B cell (primary cell): Measurements from ENCODE around the gene LCE3E. TPM values are rescaled to one million over a fixed set of nuclear protein-coding genes. Genes with fewer than 3 reads are reported as not detected.

Source experiments
- ATAC-seq: fragments of 200-7000 bp; cut with Tn5 transposase; one replicate; pipeline ENCODE4 v1.10.0; 2021; ENCODE audit warnings: low read depth, mild to moderate bottlenecking, moderate number of reproducible peaks, moderate library complexity
- CTCF ChIA-PET: fragments of 350-600 bp; sonication (Branson Sonifier 250); formaldehyde crosslinking; loops from one replicate; lab custom pipeline; 2021; ENCODE audit warnings: antibody characterized with exemption, inconsistent platforms; lab: Charles Lee
- POLR2A ChIA-PET: fragments of 350-600 bp; sonication (Branson Sonifier 250); formaldehyde crosslinking; loops from one replicate; lab custom pipeline; 2021; ENCODE audit warnings: antibody characterized with exemption; lab: Charles Lee
- DNase-seq: peaks from one replicate; pipeline ENCODE4 v3.0.0; 2013
- H2AFZ ChIP-seq: 2 replicates; pipeline ENCODE4 v1.6.1; 2012; ENCODE audit warnings: mild to moderate bottlenecking, low read depth, low read length; ENCODE audit not compliant: insufficient read depth, poor library complexity, severe bottlenecking
- H3K27ac ChIP-seq, 2 donors: 1 replicate in 1 of 2; 2 replicates in 1 of 2; pipeline ENCODE4 v1.5.1; 2012 to 2013; ENCODE audit warnings: low read length in 2 of 2, mild to moderate bottlenecking in 2 of 2, moderate library complexity in 1 of 2
- H3K27me3 ChIP-seq, 4 experiments: fragments of 200-600 bp in 1 of 4; sonication (generic) in 1 of 4; replicated peaks in 1 of 4; 1 replicate in 2 of 4; 2 replicates in 2 of 4; pipeline versions ENCODE4 v1.6.1 to v1.7.0; 2013 to 2016; ENCODE audit warnings: low read length in 3 of 4, mild to moderate bottlenecking in 2 of 4, mixed read lengths in 1 of 4, moderate library complexity in 1 of 4; ENCODE audit not compliant: insufficient read depth in 4 of 4, control insufficient read depth in 3 of 4; ENCODE audit errors: control extremely low read depth in 1 of 4
- H3K36me3 ChIP-seq, 2 experiments: replicated peaks in 1 of 2; 1 replicate in 1 of 2; 2 replicates in 1 of 2; pipeline versions ENCODE4 v1.6.1 to v1.7.1; 2013; ENCODE audit warnings: low read length in 1 of 2; ENCODE audit not compliant: insufficient read depth in 2 of 2, control insufficient read depth in 1 of 2; ENCODE audit errors: control extremely low read depth in 1 of 2, extremely low read depth in 1 of 2
- H3K4me1 ChIP-seq, 2 donors: fragments of 200-600 bp in 1 of 2; sonication (generic) in 1 of 2; 1 replicate in 1 of 2; 2 replicates in 1 of 2; pipeline versions ENCODE4 v1.5.1 to v1.6.1; 2013 to 2017; ENCODE audit warnings: low read length in 2 of 2; ENCODE audit not compliant: control insufficient read depth in 2 of 2, insufficient read depth in 2 of 2
- H3K4me2 ChIP-seq: replicated peaks from 2 replicates; pipeline ENCODE3; 2012; ENCODE audit warnings: mild to moderate bottlenecking, low read depth, low read length; ENCODE audit not compliant: poor library complexity, severe bottlenecking
- H3K4me3 ChIP-seq, 5 experiments: fragments of 200-600 bp in 1 of 5; sonication (generic) in 1 of 5; 1 replicate in 3 of 5; 2 replicates in 2 of 5; pipeline versions ENCODE4 v1.5.1 to v1.7.0; 2011 to 2016; ENCODE audit warnings: low read length in 4 of 5, mild to moderate bottlenecking in 4 of 5, low read depth in 2 of 5, control low read depth in 1 of 5, moderate library complexity in 1 of 5; ENCODE audit not compliant: insufficient read depth in 1 of 5; ENCODE audit errors: control extremely low read depth in 1 of 5, extremely low read depth in 1 of 5
- H3K79me2 ChIP-seq: fragments of 200-600 bp; sonication (generic); one replicate; pipeline ENCODE4 v1.6.0; 2016; ENCODE audit warnings: low read length; ENCODE audit not compliant: control insufficient read depth, insufficient read depth
- H3K9ac ChIP-seq: fragments of 200-600 bp; sonication (generic); 2 replicates; pipeline ENCODE4 v1.6.1; 2017; ENCODE audit warnings: mild to moderate bottlenecking, low read length, moderate library complexity
- H3K9me3 ChIP-seq, 3 donors: one replicate each; pipeline versions ENCODE4 v1.6.1 to v1.7.1; 2013; ENCODE audit warnings: low read length in 2 of 3; ENCODE audit not compliant: control insufficient read depth in 2 of 3, insufficient read depth in 1 of 3; ENCODE audit errors: control extremely low read depth in 1 of 3
- H4K20me1 ChIP-seq: 2 replicates; pipeline ENCODE4 v1.6.0; 2012; ENCODE audit warnings: mild to moderate bottlenecking, low read length; ENCODE audit not compliant: insufficient read depth, control insufficient read depth, poor library complexity, severe bottlenecking
- H3K27ac Mint-ChIP-seq: one replicate; pipeline ENCODE4 v1.8.0; 2021; ENCODE audit warnings: mixed read lengths
- H3K27me3 Mint-ChIP-seq: one replicate; pipeline ENCODE4 v1.8.0; 2021; ENCODE audit warnings: mixed read lengths
- H3K4me1 Mint-ChIP-seq: one replicate; pipeline ENCODE4 v1.8.0; 2021; ENCODE audit warnings: mixed read lengths
- H3K4me3 Mint-ChIP-seq: one replicate; pipeline ENCODE4 v1.8.0; 2021; ENCODE audit warnings: mixed read lengths
- H3K9me3 Mint-ChIP-seq: one replicate; pipeline ENCODE4 v1.8.0; 2022; ENCODE audit warnings: mixed read lengths; ENCODE audit not compliant: insufficient read depth
- EZH2 ChIP-seq: IDR thresholded peaks from 2 replicates; pipeline ENCODE4 v1.6.1; 2012; ENCODE audit warnings: borderline replicate concordance, low read depth, mild to moderate bottlenecking, moderate library complexity, low read length; ENCODE audit not compliant: insufficient read depth, poor library complexity, severe bottlenecking
- WGBS: methylation state at CpG from one replicate; pipeline ENCODE4 v1.1.5; 2013; ENCODE audit warnings: missing lambda C conversion rate; ENCODE audit not compliant: insufficient coverage; 5-methylcytosine and 5-hydroxymethylcytosine counted together
- intact Hi-C: fragments of 100-400 bp; cut with micrococcal nuclease; formaldehyde crosslinking; loops from one replicate; pipeline ENCODE4 v1.10.0; 2022
- polyA plus RNA-seq: library from polyadenylated mRNA; depleted of rRNA; stranded (reverse); fragments of >200 nt; gene quantifications from 2 replicates; pipeline ENCODE4 v1.2.3, GENCODE V29; 2012
- total RNA-seq, 2 donors: library from RNA; stranded (reverse); fragments of 120-200 nt in 1 of 2; gene quantifications; 1 replicate in 1 of 2; 2 replicates in 1 of 2; pipeline versions ENCODE4 v1.2.3 to v1.2.4, GENCODE V29; 2013 to 2022
- TF ChIP-seq, protein P1 (sequence below): fragments of 200-600 bp; IDR thresholded peaks from one replicate; pipeline ENCODE4 v1.8.0; 2022; ENCODE audit warnings: antibody characterized with exemption, mild to moderate bottlenecking

Gene LCE3E
- total and polyA plus RNA-seq, 2 donors (not counting 1 experiment from before 2014, with no cell fraction given), result not detected

- ATAC-seq, result no peak
- DNase-seq, result no peak
Observed at GRCh38 chr1:152599934-152600333, 33.4 kb upstream of the LCE3E start, which contains the start of gene LCE3C. Gene LCE3C (plus strand): TSS chr1:152600234. CDS start chr1:152600732, 498 bp downstream.

GRCh38 chr1:152596986-152597385 is 30.4 kb upstream of the LCE3E start:
- no peaks in the 10 kb centered on the region for H3K27me3 Mint-ChIP-seq
- H3K27me3 ChIP-seq, result peaks cover 0 to 2% (median 0%) of the 10 kb centered on the region in 4 experiments
- H4K20me1 ChIP-seq, result no peaks in the 10 kb centered on the region
- peaks cover 6 to 11% (median 6%) of the 10 kb centered on the region in 3 donors for H3K9me3 ChIP-seq
- ATAC-seq (no peak), DNase-seq (no peak)
- H3K27ac ChIP-seq, result no peak overlapping the region
- no peaks in the 10 kb centered on the region for H3K79me2 ChIP-seq
- no peak overlapping the region for H3K9ac ChIP-seq
- CTCF ChIA-PET, result no interaction called here
- H3K4me1 ChIP-seq, result no peaks in the 10 kb centered on the region
- POLR2A ChIA-PET, result no interaction called here
- intact Hi-C loops, result no loop called here
- H3K27ac Mint-ChIP-seq, result no peak overlapping the region
- no peak overlapping the region for H3K4me3 Mint-ChIP-seq
- H3K4me1 Mint-ChIP-seq, result no peaks in the 10 kb centered on the region
- no peak overlapping the region for H3K4me2 ChIP-seq
- H3K4me3 ChIP-seq, result no peak overlapping the region
- TF ChIP-seq, protein P1, sequence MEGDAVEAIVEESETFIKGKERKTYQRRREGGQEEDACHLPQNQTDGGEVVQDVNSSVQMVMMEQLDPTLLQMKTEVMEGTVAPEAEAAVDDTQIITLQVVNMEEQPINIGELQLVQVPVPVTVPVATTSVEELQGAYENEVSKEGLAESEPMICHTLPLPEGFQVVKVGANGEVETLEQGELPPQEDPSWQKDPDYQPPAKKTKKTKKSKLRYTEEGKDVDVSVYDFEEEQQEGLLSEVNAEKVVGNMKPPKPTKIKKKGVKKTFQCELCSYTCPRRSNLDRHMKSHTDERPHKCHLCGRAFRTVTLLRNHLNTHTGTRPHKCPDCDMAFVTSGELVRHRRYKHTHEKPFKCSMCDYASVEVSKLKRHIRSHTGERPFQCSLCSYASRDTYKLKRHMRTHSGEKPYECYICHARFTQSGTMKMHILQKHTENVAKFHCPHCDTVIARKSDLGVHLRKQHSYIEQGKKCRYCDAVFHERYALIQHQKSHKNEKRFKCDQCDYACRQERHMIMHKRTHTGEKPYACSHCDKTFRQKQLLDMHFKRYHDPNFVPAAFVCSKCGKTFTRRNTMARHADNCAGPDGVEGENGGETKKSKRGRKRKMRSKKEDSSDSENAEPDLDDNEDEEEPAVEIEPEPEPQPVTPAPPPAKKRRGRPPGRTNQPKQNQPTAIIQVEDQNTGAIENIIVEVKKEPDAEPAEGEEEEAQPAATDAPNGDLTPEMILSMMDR, result no peak
- TF ChIP-seq EZH2, result no peak
- no peaks in the 10 kb centered on the region for H3K9me3 Mint-ChIP-seq
- no peak overlapping the region for H2AFZ ChIP-seq
- 83% methylated on average over 1 of the region's 2 CpGs for WGBS
- no peaks in the 10 kb centered on the region for H3K36me3 ChIP-seq

More at GRCh38 chr1:152599934-152600333, 33.4 kb upstream of the LCE3E start, which contains the start of gene LCE3C:
- Histone ChIP-seq H3K4me1 (no peaks in the 10 kb centered on the region), H2AFZ (no peak within 1 kb of the TSS), H3K36me3 (no peaks in the 10 kb centered on the region), H3K27ac (no peak within 1 kb of the TSS), H3K9me3 (peaks cover 5 to 11% (median 6%) of the 10 kb centered on the region in 3 donors), H4K20me1 (no peaks in the 10 kb centered on the region), H3K9ac (no peak within 1 kb of the TSS), H3K27me3 (peaks cover 0 to 2% (median 0%) of the 10 kb centered on the region in 4 experiments), H3K4me2 (no peak within 1 kb of the TSS), H3K4me3 (no peak within 1 kb of the TSS), H3K79me2 (no peaks in the 10 kb centered on the region)
- ChIA-PET CTCF (no interaction called here), POLR2A (no interaction called here)
- no peak within 1 kb of the TSS for H3K4me3 Mint-ChIP-seq
- intact Hi-C loops, result no loop called here
- H3K27me3 Mint-ChIP-seq, result no peaks in the 10 kb centered on the region
- no peak for TF ChIP-seq EZH2
- TF ChIP-seq, protein P1, result no peak
- no peak within 1 kb of the TSS for H3K27ac Mint-ChIP-seq
- WGBS, result no CpG with 5 or more reads among the region's 4 CpGs
- no peaks in the 10 kb centered on the region for H3K9me3 Mint-ChIP-seq
- no peaks in the 10 kb centered on the region for H3K4me1 Mint-ChIP-seq
